A673 (cell line): ENCODE data around the gene CPAMD8.

Experiments
- EZH2 ChIP-seq: fragments of 200-600 bp; sonication (generic); IDR thresholded peaks from 2 replicates; pipeline ENCODE4 v1.6.1; 2017; ENCODE audit warnings: borderline replicate concordance, low read depth, mild to moderate bottlenecking, mixed read lengths, antibody characterized with exemption, low read length; ENCODE audit not compliant: poor library complexity, severe bottlenecking
- TF ChIP-seq, protein P1 (sequence below): fragments of 300-800, 200-600 bp; sonication (generic); conservative IDR thresholded peaks from 2 replicates; pipeline ENCODE4 v1.5.1; 2017; ENCODE audit warnings: low read depth, mild to moderate bottlenecking, antibody characterized with exemption, low read length, moderate library complexity, mixed read lengths

DNA sequence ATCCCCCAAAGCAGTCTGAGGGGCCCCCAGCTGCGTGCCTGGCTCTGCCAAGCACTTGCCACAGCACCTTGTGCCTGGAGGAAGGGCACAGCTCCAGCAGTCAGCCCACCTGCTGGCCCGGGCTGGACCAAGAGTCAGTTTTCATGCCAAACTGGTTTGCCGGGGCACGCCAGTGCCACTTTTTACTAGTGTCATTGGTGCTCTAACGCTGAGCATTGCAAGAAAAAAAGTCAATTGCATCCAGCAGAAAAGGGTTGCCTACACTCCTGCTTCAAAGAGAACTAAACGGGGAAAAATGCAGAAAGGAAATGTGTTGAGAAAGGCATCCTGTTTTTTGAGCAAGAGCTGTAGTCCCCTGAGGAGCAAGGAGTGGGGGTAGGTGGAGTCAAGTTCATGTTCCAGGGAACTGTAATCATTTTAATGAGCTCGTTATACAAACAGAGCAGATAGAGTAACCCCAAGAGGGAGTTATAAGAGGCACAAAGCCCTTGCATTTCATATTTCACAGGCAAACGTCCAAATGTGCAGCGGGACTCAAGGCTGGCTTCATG, 69.4 kb downstream of the CPAMD8 start:
- TF ChIP-seq, protein P1, sequence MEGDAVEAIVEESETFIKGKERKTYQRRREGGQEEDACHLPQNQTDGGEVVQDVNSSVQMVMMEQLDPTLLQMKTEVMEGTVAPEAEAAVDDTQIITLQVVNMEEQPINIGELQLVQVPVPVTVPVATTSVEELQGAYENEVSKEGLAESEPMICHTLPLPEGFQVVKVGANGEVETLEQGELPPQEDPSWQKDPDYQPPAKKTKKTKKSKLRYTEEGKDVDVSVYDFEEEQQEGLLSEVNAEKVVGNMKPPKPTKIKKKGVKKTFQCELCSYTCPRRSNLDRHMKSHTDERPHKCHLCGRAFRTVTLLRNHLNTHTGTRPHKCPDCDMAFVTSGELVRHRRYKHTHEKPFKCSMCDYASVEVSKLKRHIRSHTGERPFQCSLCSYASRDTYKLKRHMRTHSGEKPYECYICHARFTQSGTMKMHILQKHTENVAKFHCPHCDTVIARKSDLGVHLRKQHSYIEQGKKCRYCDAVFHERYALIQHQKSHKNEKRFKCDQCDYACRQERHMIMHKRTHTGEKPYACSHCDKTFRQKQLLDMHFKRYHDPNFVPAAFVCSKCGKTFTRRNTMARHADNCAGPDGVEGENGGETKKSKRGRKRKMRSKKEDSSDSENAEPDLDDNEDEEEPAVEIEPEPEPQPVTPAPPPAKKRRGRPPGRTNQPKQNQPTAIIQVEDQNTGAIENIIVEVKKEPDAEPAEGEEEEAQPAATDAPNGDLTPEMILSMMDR, result no peak
- TF ChIP-seq EZH2, result no peak
